ENCODE results near the gene GBGT1.

The GBGT1 gene

DNA sequence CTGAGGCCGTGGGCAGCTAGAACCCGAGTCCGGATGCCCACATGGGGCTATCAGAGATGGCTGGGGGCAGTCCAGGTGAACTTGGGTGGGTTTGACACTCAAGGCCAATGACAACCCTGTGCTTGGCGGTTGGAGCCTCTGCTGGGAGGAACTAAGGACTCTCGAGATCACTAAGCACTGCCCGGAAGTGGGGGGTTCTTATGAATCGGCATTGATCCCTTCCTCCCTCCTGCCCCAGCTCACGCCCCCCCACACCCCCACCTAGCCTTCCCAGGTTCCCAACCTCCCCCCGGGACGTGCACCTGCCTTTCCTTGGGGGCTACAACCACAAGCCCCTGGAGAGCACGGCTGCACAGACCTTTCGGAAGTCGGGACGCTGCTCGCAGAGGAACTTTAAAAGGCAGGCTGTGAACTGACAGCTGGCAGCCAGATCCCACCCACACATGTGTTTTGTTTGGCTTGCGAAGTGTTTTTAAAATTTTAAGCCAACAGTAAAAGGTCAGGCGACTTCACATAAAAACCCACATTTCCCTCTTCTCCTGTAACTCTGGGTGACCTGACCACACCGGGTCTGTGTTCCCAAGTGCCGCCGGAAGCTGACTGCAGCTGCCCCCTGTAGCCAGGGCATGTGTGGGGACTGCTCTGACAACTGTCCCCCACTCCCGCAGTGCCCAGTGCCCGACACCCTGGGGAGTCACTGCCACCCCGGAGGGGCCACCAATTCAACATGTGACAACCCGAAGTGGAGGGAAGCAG lies 37.6 kb downstream of the GBGT1 start:
- Histone ChIP-seq H3K27me3 (ENCODE audit: insufficient read depth, low read length) (peaks cover 34% of the 10 kb centered on the region), H3K36me3 (ENCODE audit: insufficient read depth, low read depth, low read length) (no peaks in the 10 kb centered on the region), H3K9me3 (ENCODE audit: insufficient read depth, low read depth, low read length) (no peaks in the 10 kb centered on the region), H3K9ac (ENCODE audit: low read depth, low read length) (no peak overlapping the region), H3K27ac (ENCODE audit: low read length) (no peak overlapping the region), H3K4me1 (ENCODE audit: insufficient read depth, low read length) (no peaks in the 10 kb centered on the region), H3K4me3 (ENCODE audit: low read length) (no peak overlapping the region)

DNA sequence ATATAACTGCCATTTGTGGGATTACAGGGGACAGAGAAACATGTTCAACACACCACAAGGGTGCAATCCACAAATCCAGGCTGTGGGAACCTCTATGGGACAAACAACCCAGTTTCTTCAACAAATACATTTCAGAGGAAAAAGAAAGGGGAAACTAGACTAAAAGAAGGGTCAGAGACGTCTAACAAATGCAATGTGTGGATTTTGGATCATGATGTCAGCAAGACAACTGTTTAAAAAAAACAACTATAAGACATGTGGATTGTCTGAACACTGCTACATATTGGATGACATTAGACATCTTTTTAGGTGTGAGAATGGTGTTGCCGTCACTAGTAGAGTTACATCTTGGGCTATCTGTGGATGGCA lies 38.8 kb downstream of the GBGT1 start:
- Histone ChIP-seq H3K27me3 (ENCODE audit: insufficient read depth, low read length) (peaks cover 43% of the 10 kb centered on the region), H3K36me3 (ENCODE audit: insufficient read depth, low read depth, low read length) (no peaks in the 10 kb centered on the region), H3K27ac (ENCODE audit: low read length) (no peak overlapping the region), H3K9ac (ENCODE audit: low read depth, low read length) (no peak overlapping the region), H3K9me3 (ENCODE audit: insufficient read depth, low read depth, low read length) (no peaks in the 10 kb centered on the region), H3K4me1 (ENCODE audit: insufficient read depth, low read length) (peaks cover 2% of the 10 kb centered on the region; the same call in 1 of the 2 replicates), H3K4me3 (ENCODE audit: low read length) (no peak overlapping the region)

DNA sequence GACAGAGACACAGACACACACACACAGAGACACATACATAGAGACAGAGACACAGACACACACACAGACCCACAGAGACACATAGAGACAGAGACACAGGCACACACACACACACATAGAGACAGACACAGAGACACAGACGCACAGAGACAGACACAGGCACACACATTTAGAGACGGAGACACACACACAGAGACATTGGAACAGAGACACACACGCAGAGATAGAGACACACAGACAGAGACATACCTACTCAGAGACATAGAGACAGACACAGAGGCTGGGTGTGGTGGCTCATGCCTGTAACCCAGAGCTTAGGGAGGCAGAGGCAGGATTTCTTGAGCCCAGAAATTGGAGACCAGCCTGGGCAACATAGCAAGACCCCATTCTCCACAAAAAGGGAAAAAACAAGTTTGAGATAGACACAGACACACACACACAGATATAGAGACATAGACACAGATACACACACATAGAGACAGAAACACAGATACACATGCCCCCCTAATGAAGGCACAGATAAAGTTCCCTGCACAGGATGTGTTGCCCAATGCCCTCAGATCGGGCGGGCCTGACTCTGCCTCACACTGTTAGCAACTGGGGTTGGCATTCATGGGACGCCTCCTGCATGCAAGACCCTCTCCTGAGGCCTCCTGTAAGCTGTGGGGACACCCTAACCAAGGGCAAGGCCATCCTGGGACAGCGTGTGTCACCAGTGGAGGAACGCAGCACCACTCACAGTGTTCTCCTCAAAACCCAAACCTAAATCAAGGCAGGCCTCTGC lies 39.4 kb downstream of the GBGT1 start:
- Histone ChIP-seq H3K27ac (ENCODE audit: low read length) (no peak overlapping the region), H3K4me1 (ENCODE audit: insufficient read depth, low read length) (peaks cover 6% of the 10 kb centered on the region; the same call in 1 of the 2 replicates), H3K36me3 (ENCODE audit: insufficient read depth, low read depth, low read length) (no peaks in the 10 kb centered on the region), H3K9ac (ENCODE audit: low read depth, low read length) (no peak overlapping the region), H3K9me3 (ENCODE audit: insufficient read depth, low read depth, low read length) (no peaks in the 10 kb centered on the region), H3K27me3 (ENCODE audit: insufficient read depth, low read length) (peaks cover 48% of the 10 kb centered on the region), H3K4me3 (ENCODE audit: low read length) (no peak overlapping the region)

DNA sequence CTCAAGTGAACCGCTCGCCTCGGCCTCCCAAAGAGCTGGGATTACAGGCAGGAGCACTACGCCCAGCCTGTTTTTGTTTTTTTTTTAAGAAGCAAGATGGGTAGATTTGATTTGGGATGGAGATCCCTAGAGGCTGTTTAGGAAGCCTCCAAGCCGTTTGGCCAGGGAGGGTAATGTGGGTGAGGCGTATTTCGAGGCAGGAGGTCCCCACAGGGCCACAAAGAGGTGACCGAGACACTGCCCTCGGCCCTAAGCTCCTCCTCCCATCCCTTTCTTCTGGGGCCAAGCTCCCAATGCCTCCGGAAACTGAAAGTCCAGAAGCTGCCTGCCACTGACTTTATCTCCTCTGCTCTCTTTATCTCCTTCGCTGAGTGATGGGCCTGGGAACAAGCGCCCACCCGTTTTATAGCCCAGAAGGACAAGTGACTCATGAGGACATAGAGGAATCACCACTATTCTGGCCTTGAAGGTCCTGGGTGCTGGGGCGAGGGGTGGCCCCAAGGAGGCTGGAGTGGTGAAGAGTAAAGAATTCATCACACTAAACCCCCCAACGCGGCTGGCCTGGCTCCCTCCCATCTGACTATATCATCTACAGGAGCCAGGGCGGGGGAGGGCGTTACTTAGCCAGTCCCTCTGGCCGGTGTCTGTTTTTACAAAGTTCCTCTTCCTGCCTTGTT lies 40.6 kb downstream of the GBGT1 start:
- Histone ChIP-seq H3K9me3 (ENCODE audit: insufficient read depth, low read depth, low read length) (no peaks in the 10 kb centered on the region), H3K4me1 (ENCODE audit: insufficient read depth, low read length) (peaks cover 9% of the 10 kb centered on the region; the same call in 1 of the 2 replicates), H3K9ac (ENCODE audit: low read depth, low read length) (no peak overlapping the region), H3K4me3 (ENCODE audit: low read length) (no peak overlapping the region), H3K36me3 (ENCODE audit: insufficient read depth, low read depth, low read length) (no peaks in the 10 kb centered on the region), H3K27ac (ENCODE audit: low read length) (no peak overlapping the region), H3K27me3 (ENCODE audit: insufficient read depth, low read length) (peaks cover 61% of the 10 kb centered on the region)

DNA sequence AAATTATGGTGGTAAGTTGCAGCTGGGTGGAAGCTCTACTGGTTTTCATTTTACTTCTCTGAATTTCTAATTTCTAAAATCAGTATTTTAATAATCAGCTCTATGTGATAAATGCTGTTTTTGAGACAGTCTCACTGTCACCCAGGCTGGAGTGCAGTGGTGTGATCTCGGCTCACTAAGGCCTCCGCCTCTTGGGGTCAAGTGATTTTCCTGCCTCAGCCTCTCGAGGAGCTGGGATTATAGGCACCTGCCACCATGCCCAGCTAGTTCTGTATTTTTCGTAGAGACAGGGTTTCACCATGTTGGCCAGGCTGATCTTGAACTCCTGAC lies 41.1 kb downstream of the GBGT1 start:
- H3K27ac ChIP-seq (ENCODE audit: low read length) = no peak overlapping the region
- H3K9me3 ChIP-seq (ENCODE audit: insufficient read depth, low read depth, low read length) = no peaks in the 10 kb centered on the region
- no peaks in the 10 kb centered on the region for H3K36me3 ChIP-seq (ENCODE audit: insufficient read depth, low read depth, low read length)
- peaks cover 9% of the 10 kb centered on the region; the same call in 1 of the 2 replicates for H3K4me1 ChIP-seq (ENCODE audit: insufficient read depth, low read length)
- H3K4me3 ChIP-seq (ENCODE audit: low read length) = no peak overlapping the region
- peaks cover 66% of the 10 kb centered on the region for H3K27me3 ChIP-seq (ENCODE audit: insufficient read depth, low read length)
- H3K9ac ChIP-seq (ENCODE audit: low read depth, low read length) = no peak overlapping the region

DNA sequence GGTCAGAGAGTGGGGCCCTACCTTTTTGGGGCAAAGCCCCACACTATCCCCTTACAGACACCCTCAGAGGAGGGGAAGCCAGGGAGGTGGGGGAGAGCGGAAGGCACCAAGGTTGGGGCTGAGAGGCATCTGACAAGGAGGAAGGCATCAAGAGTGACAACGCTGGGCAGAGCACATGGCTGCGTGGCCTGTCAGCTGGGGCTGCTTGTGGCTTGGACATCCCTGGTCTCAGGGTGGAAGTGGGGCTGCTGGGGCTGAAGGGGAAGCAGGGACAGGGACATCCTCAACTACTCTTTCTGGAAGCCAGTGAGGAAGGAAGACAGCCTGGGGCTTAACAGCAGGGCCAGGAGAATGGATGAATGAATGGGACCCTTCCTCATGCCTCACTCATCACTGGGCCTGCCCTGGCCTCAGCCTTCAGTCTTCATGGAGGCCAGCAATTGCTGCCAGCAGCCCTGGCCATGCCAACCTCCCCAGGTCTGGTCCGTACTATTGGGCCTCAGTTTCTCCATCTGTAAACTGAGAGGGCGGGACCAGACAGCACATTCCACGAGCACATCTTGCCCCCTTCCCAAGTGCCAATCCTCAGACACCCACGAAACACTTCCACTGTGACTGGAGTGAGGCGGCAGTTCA lies 41.7 kb downstream of the GBGT1 start:
- Histone ChIP-seq H3K4me1 (ENCODE audit: insufficient read depth, low read length) (peaks cover 9% of the 10 kb centered on the region; the same call in 1 of the 2 replicates), H3K4me3 (ENCODE audit: low read length) (no peak overlapping the region), H3K9me3 (ENCODE audit: insufficient read depth, low read depth, low read length) (no peaks in the 10 kb centered on the region), H3K27ac (ENCODE audit: low read length) (no peak overlapping the region), H3K36me3 (ENCODE audit: insufficient read depth, low read depth, low read length) (no peaks in the 10 kb centered on the region), H3K27me3 (ENCODE audit: insufficient read depth, low read length) (peaks cover 71% of the 10 kb centered on the region), H3K9ac (ENCODE audit: low read depth, low read length) (no peak overlapping the region)

DNA sequence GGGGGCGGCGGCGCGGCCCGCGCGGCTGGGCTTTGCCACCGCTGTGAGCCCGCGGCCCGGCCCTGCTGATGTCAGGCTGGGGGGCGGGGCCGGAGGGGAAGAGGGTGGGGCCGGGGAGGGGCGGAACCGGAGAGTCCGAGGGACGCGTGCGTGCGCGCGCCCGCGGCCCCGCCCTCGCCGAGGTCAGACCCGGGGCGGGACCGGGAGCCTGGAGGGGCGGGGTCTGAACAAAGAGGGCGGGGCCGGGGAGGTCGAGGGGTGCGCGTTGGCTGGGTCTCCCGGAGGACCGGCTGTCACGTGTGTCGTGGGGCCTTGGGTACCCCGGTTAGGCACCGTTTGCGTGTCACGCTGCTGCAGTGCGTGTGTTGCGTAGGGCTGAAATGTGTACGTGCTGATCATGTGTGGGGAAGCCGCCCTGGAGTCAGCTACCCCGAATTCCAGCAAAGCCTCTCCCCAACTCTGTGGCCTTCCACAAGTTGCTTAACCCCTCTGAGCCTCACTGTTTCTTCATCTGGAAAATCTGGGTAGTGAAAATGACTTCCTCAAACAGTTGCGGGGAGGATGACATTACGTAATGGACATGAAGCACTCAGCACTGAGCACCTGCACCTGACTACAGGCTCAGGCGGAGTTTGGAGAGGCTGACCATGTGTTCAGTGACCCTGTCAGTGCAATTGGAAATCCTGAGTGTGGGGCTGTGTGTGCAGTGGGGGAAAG lies 42.4 kb downstream of the GBGT1 start, which contains the start of gene RALGDS:
Gene RALGDS (minus strand): TSS at position 43 of the 717 bp plus-strand sequence. CDS start 86 bp downstream, outside the sequence.
- no peaks in the 10 kb centered on the region for H3K36me3 ChIP-seq (ENCODE audit: insufficient read depth, low read depth, low read length)
- H3K27ac ChIP-seq (ENCODE audit: low read length) = no peak within 1 kb of the TSS
- H3K27me3 ChIP-seq (ENCODE audit: insufficient read depth, low read length) = peaks cover 78% of the 10 kb centered on the region
- peak within 1 kb of the TSS; percentile 59; the same call in 1 of the 2 replicates for H3K9ac ChIP-seq (ENCODE audit: low read depth, low read length)
- H3K9me3 ChIP-seq (ENCODE audit: insufficient read depth, low read depth, low read length) = no peaks in the 10 kb centered on the region
- peaks cover 9% of the 10 kb centered on the region; the same call in 1 of the 2 replicates for H3K4me1 ChIP-seq (ENCODE audit: insufficient read depth, low read length)
- peak within 1 kb of the TSS; percentile 70 for H3K4me3 ChIP-seq (ENCODE audit: low read length)

DNA sequence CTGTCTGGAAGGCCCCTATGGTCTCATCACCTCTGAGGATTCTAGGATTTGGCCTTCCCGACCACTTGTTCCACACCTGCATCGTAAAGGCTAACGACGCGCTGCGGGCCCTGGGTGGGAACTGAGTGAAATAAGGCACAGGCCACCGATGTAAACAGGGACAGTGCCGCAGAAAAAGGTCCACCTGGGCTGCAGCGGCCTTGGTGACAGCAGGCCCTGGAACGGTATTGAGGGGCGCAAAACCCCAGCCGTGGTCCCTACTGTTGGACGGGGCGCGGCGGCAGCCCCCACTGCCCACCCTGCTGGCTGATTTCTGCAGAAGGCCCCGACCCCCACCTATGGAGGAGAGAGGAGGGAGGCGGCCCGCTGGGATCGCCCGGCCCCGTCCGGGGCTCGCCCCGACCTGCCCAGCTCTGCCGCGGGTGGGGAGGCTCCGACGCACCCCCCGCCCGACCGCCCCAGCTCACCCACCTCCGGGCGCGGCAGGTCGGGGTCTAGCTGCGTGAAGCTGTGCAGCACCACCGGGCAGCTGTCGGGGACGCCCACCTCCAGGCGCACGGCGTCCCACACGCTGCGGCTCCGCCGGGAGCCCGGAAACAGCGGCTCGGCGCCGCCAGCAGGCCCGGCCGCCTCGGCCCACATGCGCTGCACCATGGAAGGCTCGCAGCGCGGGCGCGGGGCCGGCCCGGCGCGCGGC lies 43.1 kb downstream of the GBGT1 start:
- H3K9ac ChIP-seq (ENCODE audit: low read depth, low read length) = peak overlapping the region; percentile 59; the same call in 1 of the 2 replicates
- peaks cover 9% of the 10 kb centered on the region; the same call in 1 of the 2 replicates for H3K4me1 ChIP-seq (ENCODE audit: insufficient read depth, low read length)
- no peaks in the 10 kb centered on the region for H3K36me3 ChIP-seq (ENCODE audit: insufficient read depth, low read depth, low read length)
- peak overlapping the region; percentile 70; the same call in 1 of the 2 replicates for H3K4me3 ChIP-seq (ENCODE audit: low read length)
- no peaks in the 10 kb centered on the region for H3K9me3 ChIP-seq (ENCODE audit: insufficient read depth, low read depth, low read length)
- no peak overlapping the region for H3K27ac ChIP-seq (ENCODE audit: low read length)
- peaks cover 78% of the 10 kb centered on the region for H3K27me3 ChIP-seq (ENCODE audit: insufficient read depth, low read length)

DNA sequence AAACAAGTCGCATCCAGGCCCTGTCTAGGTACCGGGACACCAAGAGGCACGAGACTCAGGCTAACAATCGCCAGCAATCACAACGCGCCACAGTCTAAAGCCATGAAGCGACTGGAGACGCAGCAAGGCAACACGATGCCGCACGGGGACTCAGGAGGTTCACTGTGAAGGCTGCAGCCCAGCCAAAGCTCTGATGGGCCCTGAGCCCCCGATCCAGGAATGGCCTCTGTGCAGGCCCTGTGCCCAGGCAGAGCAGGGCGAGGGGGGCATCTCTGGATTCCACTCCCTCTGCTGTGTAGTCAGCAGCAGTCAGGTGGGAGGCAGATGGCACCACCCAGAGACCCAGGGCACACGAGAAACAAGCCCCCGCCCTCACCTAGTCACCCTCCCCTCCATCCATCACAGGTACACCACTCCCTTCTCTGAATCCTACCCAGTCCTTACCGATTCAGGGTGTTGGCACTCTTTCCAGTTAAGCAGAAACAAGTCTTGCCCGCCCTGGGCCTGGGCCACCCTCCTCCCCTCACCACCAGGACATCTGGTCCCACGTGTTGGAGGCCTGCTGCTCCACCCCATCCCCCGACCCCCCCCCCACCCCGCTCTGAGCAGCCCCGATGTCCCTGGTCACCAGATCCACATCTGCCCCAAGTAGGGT lies 43.7 kb downstream of the GBGT1 start:
- Histone ChIP-seq H3K9me3 (ENCODE audit: insufficient read depth, low read depth, low read length) (no peaks in the 10 kb centered on the region), H3K4me3 (ENCODE audit: low read length) (peak overlapping the region; percentile 70; the same call in 1 of the 2 replicates), H3K36me3 (ENCODE audit: insufficient read depth, low read depth, low read length) (no peaks in the 10 kb centered on the region), H3K9ac (ENCODE audit: low read depth, low read length) (no peak overlapping the region), H3K27ac (ENCODE audit: low read length) (no peak overlapping the region), H3K4me1 (ENCODE audit: insufficient read depth, low read length) (peaks cover 9% of the 10 kb centered on the region; the same call in 1 of the 2 replicates), H3K27me3 (ENCODE audit: insufficient read depth, low read length) (peaks cover 74% of the 10 kb centered on the region)
